K562 (cell line): Measurements from ENCODE around the gene ATP5PD. TPM values are rescaled to one million over a fixed set of nuclear protein-coding genes. Genes with fewer than 3 reads are reported as not detected.

ENCODE experiments used
- CHD2 ChIP-seq: IDR thresholded peaks from 2 replicates; pipeline ENCODE4 v1.6.1; 2011; ENCODE audit warnings: low read depth, low read length
- FOXK2 ChIP-seq, 2 experiments: fragments of 450-650 bp; IDR thresholded peaks in 1 of 2; conservative IDR thresholded peaks in 1 of 2; 2 replicates each; pipeline ENCODE4 v1.6.1; 2016; ENCODE audit warnings: low read depth in 2 of 2, mild to moderate bottlenecking in 1 of 2
- L3MBTL2 ChIP-seq: fragments of 450-650 bp; IDR thresholded peaks from 2 replicates; pipeline ENCODE4 v1.6.1; 2016; ENCODE audit warnings: mild to moderate bottlenecking, moderate library complexity
- MTA3 ChIP-seq: fragments of 450-650 bp; formaldehyde crosslinking; IDR thresholded peaks from 2 replicates; pipeline ENCODE4 v1.6.1; 2017; ENCODE audit warnings: mild to moderate bottlenecking, borderline replicate concordance
- NEUROD1 ChIP-seq: fragments of 150-350 bp; IDR thresholded peaks from 2 replicates; pipeline ENCODE4 v1.6.1; 2014; ENCODE audit warnings: borderline replicate concordance, low read length, low read depth; ENCODE audit not compliant: partially characterized antibody
- SUPT5H ChIP-seq: fragments of 450-650 bp; IDR thresholded peaks from 2 replicates; pipeline ENCODE4 v1.6.1; 2016
- ZNF174 ChIP-seq: fragments of 250-450 bp; sonication (Bioruptor Pico); IDR thresholded peaks from 2 replicates; pipeline ENCODE4 v1.4.0; 2020; ENCODE audit warnings: mild to moderate bottlenecking
- ZNF253 ChIP-seq: fragments of 250-450 bp; sonication (Bioruptor Pico); conservative IDR thresholded peaks from 2 replicates; pipeline ENCODE4 v1.6.1; 2021; ENCODE audit warnings: mild to moderate bottlenecking
- polyA plus RNA-seq, 8 experiments: library from polyadenylated mRNA; depleted of rRNA in 4 of 8; stranded (reverse) in 5 of 8; unstranded in 3 of 8; fragments of >200 nt; fragmentation: Nextera tagmentation in 2 of 8; fragmentation: Illumina TruSeq in 1 of 8; extraction: Ambion mirVana in 2 of 8; extraction: Trizol in 1 of 8; gene quantifications; 2 replicates each; pipeline versions ENCODE4 v1.2.1 to v1.2.3, GENCODE V29; 2011 to 2014; ENCODE audit warnings: inconsistent platforms in 1 of 8, missing spikeins in 1 of 8
- total RNA-seq, 7 experiments: library from RNA; depleted of rRNA in 6 of 7; stranded (reverse); fragments of >200 nt in 6 of 7; fragmentation: Illumina TruSeq in 2 of 7; extraction: Trizol in 2 of 7; gene quantifications; 2 replicates each; pipeline versions ENCODE4 v1.2.1 to v1.2.3, GENCODE V29; 2011 to 2021; ENCODE audit warnings: low replicate concordance in 1 of 7
- TF ChIP-seq, protein P1 (sequence below): sonication (generic); formaldehyde crosslinking; IDR thresholded peaks from 2 replicates; pipeline ENCODE4 v1.8.1; 2023; ENCODE audit warnings: mild to moderate bottlenecking, missing genetic modification reagents, moderate library complexity
- TF ChIP-seq, protein P2 (sequence below): fragments of 250-450 bp; sonication (Bioruptor Pico); IDR thresholded peaks from 2 replicates; pipeline ENCODE4 v1.5.0; 2021; ENCODE audit warnings: mild to moderate bottlenecking, moderate library complexity
- TF ChIP-seq, protein P3 (sequence below): fragments of 250-450 bp; sonication (Bioruptor Pico); IDR thresholded peaks from 2 replicates; pipeline ENCODE4 v1.5.0; 2021
- TF ChIP-seq, protein P4 (sequence below), 2 experiments: fragments of 450-650 bp; IDR thresholded peaks; 2 replicates each; pipeline ENCODE4 v1.6.1; 2016; ENCODE audit warnings: mild to moderate bottlenecking in 2 of 2, borderline replicate concordance in 1 of 2, low read depth in 1 of 2, moderate library complexity in 1 of 2

Gene ATP5PD
- total and polyA plus RNA-seq, 9 of the 15 experiments (the other 6 are each of a cell fraction or from before 2014, with no cell fraction given) = 271 to 828 (median 432) TPM

DNA sequence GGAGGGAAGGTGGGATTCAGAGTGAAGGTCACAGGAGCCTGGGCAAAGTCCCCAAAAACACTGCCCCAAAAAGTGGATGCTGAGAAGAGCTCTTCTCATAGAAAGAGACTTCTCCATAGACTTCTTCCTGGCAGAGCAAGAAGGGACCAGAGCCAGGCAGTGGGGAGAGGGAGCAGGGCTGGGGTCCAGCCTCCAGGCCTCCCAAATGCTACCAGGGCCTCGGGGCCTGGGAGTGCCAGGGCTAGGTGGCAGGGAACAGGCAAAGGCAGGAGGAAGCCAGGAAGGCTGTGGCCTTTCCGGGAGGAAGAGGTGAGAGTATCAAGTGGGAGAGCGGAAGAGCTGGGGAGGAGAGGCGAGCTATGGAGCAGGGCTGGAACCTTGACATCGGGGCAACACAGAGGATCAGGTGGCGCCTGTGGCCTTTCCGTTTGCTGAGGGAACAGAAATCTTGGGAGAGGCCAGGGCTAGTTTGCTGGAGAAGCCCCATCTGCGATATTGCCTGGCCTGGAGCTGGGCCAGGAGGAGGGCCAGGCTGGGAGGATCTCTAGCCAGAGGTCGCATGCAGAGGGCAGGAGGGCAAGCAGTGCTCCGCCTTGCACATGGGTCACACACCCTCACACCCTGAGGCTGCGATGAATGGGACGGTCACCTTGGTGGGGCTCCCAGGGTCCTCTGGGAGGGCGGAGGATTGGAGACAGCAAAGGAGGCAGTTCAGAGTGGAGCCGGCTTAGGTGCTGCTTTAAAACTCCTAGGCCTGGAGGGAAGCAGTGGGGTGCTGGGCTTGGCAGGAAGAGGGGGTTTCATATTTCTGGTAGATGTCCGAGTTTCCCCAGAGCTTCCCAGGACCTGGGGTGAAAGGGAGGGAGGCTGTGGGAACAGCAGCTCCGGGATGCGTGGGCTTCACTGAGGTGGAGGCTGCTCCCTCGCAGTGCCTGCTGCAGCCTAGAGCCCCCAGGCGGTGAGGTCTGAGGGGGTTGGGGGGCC, 44.4 kb upstream of the ATP5PD start (continued):
- TF ChIP-seq, protein P1, sequence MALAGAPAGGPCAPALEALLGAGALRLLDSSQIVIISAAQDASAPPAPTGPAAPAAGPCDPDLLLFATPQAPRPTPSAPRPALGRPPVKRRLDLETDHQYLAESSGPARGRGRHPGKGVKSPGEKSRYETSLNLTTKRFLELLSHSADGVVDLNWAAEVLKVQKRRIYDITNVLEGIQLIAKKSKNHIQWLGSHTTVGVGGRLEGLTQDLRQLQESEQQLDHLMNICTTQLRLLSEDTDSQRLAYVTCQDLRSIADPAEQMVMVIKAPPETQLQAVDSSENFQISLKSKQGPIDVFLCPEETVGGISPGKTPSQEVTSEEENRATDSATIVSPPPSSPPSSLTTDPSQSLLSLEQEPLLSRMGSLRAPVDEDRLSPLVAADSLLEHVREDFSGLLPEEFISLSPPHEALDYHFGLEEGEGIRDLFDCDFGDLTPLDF (CRISPR knock-in tag) = no peak
- no peak for TF ChIP-seq FOXK2 (conservative IDR thresholded peaks at IDR 0.05 in 1 of 2, IDR thresholded peaks at IDR 0.05 in 1 of 2; ENCODE audit: low read depth in 2 of 2)
- TF ChIP-seq L3MBTL2 = peak; percentile 81
- TF ChIP-seq, protein P2, sequence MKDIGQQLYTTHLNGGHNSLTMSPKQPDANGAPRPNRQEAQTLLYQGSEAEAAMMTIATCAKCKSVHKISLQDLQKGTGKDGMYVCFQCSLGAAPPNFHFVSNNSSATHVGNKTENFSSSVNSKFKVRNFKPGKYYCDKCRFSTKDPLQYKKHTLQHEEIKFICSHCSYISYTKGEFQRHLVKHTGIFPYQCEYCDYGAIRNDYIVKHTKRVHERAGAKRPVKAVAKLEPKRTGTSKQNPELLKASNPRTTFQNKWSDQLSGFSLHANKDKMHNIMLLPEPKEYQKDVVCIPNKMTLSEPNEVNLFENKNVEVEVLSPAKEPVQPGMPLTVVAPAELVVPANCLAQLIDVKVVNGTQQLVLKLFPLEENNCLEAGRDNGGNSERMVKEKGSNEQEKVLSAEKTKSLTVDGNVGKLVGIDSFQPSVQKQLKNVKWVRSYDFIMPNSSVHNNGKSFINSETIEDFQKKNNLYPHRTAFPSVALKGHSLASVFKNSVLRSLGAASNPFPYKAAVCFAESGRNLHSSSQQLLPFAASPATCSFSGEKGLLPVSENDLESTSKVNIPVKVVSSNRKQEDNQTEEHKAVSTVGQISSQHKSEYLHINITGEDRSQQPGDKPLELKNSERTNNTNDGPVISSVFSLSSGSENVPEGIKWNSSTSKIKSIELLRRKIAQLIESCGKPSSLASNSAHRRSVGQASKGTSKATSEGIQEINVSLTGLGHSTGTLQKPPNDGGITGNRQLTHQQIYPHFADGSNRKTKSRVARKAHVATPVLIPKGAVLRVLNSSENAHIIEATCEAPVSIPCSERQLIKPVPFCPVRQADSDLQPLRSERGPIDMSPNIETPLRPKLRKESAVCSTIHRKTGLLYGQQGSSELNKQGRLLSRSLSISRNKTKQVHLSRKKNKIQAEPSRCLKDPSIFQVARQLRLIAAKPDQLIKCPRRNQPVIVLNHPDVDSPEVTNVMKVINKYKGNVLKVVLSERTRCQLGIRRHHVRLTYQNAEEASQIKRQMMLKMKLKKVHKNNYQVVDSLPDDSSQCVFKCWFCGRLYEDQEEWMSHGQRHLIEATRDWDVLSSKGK (CRISPR knock-in tag) = no peak
- no peak for TF ChIP-seq SUPT5H
- no peak for TF ChIP-seq CHD2
- TF ChIP-seq NEUROD1 = no peak
- no peak for TF ChIP-seq ZNF174 (CRISPR knock-in tag)
- peak; percentile 40; the same call in 1 of the 2 replicates for TF ChIP-seq MTA3
- TF ChIP-seq ZNF253 (CRISPR knock-in tag) = no peak
- TF ChIP-seq, protein P3, sequence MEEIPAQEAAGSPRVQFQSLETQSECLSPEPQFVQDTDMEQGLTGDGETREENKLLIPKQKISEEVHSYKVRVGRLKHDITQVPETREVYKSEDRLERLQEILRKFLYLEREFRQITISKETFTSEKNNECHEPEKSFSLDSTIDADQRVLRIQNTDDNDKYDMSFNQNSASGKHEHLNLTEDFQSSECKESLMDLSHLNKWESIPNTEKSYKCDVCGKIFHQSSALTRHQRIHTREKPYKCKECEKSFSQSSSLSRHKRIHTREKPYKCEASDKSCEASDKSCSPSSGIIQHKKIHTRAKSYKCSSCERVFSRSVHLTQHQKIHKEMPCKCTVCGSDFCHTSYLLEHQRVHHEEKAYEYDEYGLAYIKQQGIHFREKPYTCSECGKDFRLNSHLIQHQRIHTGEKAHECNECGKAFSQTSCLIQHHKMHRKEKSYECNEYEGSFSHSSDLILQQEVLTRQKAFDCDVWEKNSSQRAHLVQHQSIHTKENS (CRISPR knock-in tag) = no peak
- TF ChIP-seq, protein P4, sequence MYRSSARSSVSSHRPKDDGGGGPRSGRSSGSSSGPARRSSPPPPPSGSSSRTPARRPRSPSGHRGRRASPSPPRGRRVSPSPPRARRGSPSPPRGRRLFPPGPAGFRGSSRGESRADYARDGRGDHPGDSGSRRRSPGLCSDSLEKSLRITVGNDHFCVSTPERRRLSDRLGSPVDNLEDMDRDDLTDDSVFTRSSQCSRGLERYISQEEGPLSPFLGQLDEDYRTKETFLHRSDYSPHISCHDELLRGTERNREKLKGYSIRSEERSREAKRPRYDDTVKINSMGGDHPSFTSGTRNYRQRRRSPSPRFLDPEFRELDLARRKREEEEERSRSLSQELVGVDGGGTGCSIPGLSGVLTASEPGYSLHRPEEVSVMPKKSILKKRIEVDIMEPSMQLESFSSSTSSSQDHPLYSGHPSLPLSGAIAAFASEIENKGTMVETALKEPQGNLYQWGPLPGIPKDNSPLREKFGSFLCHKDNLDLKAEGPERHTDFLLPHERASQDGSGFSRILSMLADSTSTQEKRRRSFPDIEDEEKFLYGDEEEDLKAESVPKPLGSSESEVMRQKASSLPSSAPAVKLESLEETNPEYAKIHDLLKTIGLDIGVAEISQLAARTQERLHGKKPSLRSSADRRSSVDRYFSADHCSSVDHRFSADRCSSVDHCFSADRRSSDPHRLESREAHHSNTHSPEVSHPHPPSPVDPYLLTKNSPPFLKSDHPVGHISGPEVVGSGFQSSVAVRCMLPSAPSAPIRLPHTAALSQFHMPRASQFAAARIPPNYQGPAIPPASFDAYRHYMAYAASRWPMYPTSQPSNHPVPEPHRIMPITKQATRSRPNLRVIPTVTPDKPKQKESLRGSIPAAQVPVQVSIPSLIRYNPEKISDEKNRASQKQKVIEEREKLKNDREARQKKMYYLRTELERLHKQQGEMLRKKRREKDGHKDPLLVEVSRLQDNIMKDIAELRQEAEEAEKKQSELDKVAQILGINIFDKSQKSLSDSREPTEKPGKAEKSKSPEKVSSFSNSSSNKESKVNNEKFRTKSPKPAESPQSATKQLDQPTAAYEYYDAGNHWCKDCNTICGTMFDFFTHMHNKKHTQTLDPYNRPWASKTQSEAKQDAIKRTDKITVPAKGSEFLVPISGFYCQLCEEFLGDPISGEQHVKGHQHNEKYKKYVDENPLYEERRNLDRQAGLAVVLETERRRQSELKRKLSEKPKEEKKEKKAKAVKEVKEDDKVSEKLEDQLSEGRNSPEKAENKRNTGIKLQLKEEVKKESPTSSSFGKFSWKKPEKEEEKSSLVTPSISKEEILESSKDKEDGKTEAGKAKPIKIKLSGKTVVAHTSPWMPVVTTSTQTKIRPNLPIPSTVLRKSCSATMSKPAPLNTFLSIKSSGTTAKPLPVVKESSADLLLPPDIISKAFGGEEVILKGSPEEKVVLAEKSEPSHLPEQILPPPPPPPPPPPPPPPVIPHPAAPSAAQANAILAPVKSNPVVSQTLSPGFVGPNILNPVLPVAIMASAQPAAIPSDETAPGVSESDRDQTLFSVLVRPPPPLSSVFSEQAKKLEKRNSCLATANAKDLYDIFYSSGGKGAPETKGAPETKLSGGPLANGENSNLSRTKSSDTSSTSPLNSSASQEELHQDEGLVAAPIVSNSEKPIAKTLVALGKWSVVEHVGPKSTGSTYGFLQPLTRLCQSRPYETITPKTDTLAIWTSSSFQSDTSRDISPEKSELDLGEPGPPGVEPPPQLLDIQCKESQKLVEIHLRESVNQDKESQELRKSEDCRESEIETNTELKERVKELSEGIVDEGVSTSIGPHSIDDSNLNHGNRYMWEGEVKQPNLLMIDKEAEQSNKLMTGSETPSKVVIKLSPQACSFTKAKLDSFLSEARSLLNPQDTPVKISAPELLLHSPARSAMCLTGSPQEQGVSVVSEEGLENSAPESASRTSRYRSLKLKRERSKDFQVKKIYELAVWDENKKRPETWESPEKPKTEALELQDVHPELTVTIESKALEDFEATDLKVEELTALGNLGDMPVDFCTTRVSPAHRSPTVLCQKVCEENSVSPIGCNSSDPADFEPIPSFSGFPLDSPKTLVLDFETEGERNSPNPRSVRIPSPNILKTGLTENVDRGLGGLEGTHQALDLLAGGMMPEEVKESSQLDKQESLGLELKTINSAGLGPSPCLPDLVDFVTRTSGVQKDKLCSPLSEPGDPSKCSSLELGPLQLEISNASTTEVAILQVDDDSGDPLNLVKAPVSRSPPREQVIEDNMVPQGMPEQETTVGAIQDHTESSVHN (IDR thresholded peaks at IDR 0.05; ENCODE audit: borderline replicate concordance in 1 of 2, low read depth in 1 of 2) = no peak
